Spleen (tissue), 11 donors: Measurements from ENCODE around the gene HLA-DMB. TPM values are rescaled to one million over a fixed set of nuclear protein-coding genes. Genes with fewer than 3 reads are reported as not detected.

Experiments
- DNase-seq: peaks from one replicate; pipeline ENCODE4 v3.0.0-alpha.2; 2020
- H3K27ac ChIP-seq, 8 donors: fragments of 200-600 bp; sonication (generic) in 7 of 8; 1 replicate in 4 of 8; 2 replicates in 4 of 8; pipeline versions ENCODE4 v1.5.0 to v1.8.0; 2016 to 2021; ENCODE audit warnings: inconsistent platforms in 4 of 8, mild to moderate bottlenecking in 4 of 8, moderate library complexity in 1 of 8
- H3K27me3 ChIP-seq, 7 donors: fragments of 200-600 bp; sonication (generic) in 6 of 7; replicated peaks in 1 of 7; 1 replicate in 4 of 7; 2 replicates in 3 of 7; pipeline versions ENCODE4 v1.5.0 to v1.8.0; 2016 to 2021; ENCODE audit warnings: inconsistent platforms in 3 of 7, mild to moderate bottlenecking in 1 of 7
- H3K36me3 ChIP-seq, 6 donors: fragments of 200-600 bp; sonication (generic) in 5 of 6; 1 replicate in 4 of 6; 2 replicates in 2 of 6; pipeline versions ENCODE4 v1.5.0 to v1.8.0; 2016 to 2021; ENCODE audit warnings: inconsistent platforms in 2 of 6
- H3K4me1 ChIP-seq, 6 donors: fragments of 200-600 bp; sonication (generic) in 5 of 6; 1 replicate in 3 of 6; 2 replicates in 3 of 6; pipeline versions ENCODE4 v1.5.0 to v1.8.0; 2016 to 2021; ENCODE audit warnings: inconsistent platforms in 3 of 6
- H3K4me3 ChIP-seq, 8 donors: fragments of 200-600 bp; sonication (generic) in 7 of 8; 1 replicate in 4 of 8; 2 replicates in 4 of 8; pipeline versions ENCODE4 v1.5.0 to v1.8.0; 2016 to 2021; ENCODE audit warnings: inconsistent platforms in 4 of 8, mild to moderate bottlenecking in 4 of 8, moderate library complexity in 2 of 8
- H3K9me3 ChIP-seq, 8 donors: fragments of 200-600 bp; sonication (generic) in 7 of 8; 1 replicate in 4 of 8; 2 replicates in 4 of 8; pipeline versions ENCODE4 v1.5.0 to v1.8.0; 2016 to 2021; ENCODE audit warnings: inconsistent platforms in 4 of 8
- CTCF ChIP-seq, 11 experiments: fragments of 200-600 bp in 7 of 11; fragments of 450-650 bp in 4 of 11; sonication (generic) in 4 of 11; IDR thresholded peaks in 8 of 11; conservative IDR thresholded peaks in 3 of 11; 1 replicate in 7 of 11; 2 replicates in 4 of 11; pipeline versions ENCODE4 v1.4.0 to v1.8.0; 2016 to 2021; ENCODE audit warnings: antibody characterized with exemption in 11 of 11, inconsistent platforms in 4 of 11, mild to moderate bottlenecking in 1 of 11
- POLR2A ChIP-seq, 3 donors: fragments of 450-650 bp; IDR thresholded peaks; one replicate each; pipeline ENCODE4 v1.5.1; 2017; ENCODE audit warnings: antibody characterized with exemption in 3 of 3, mild to moderate bottlenecking in 1 of 3
- POLR2AphosphoS5 ChIP-seq, 3 donors: sonication (generic); formaldehyde crosslinking; IDR thresholded peaks; one replicate each; pipeline ENCODE4 v1.5.1; 2017; ENCODE audit warnings: antibody characterized with exemption in 3 of 3
- WGBS, 5 donors: extraction: QIAGEN DNeasy Blood & Tissue Kit in 3 of 5; methylation state at CpG; one replicate each; pipeline versions ENCODE4 v1.1.5 to v1.1.7; 2013 to 2018; 5-methylcytosine and 5-hydroxymethylcytosine counted together
- intact Hi-C: fragments of 100-400 bp; cut with DNase I; formaldehyde crosslinking; loops from one replicate; pipeline ENCODE4 v1.15.0; 2023; ENCODE audit warnings: low total_unique reads
- polyA plus RNA-seq, 3 donors: library from polyadenylated mRNA; stranded (reverse); fragments of 200-250 nt; gene quantifications; one replicate each; pipeline ENCODE4 v1.2.1, GENCODE V29; 2013
- total RNA-seq, 7 donors: library from RNA; depleted of rRNA in 3 of 7; stranded (reverse); fragments of >200 nt in 3 of 7; fragmentation: NEBNext Ultra II Directional in 4 of 7; extraction: Animal tissue kit (Norgen Biotek cat#: 25700) in 4 of 7; gene quantifications; one replicate each; pipeline versions ENCODE4 v1.1.0 to v1.2.1, GENCODE V29; 2016 to 2021
- donor health status: healthy with polysubstance abuse.
- donor health status: DM: no; HTN: no; CAD: no; lungs with moderate emphysema.
- donor health status: DM: no; HTN: no; CAD: no.
- donor health status: Bipolar disorder and iron deficiency.
- donor health status: healthy.
- donor health status: DM: no; HTN: no; CAD: no.
- donor health status: DM: yes; HTN: yes; CAD: no.

HLA-DMB gene
- total and polyA plus RNA-seq, 10 donors, result 124 to 226 (median 155) TPM

- Histone ChIP-seq H3K27ac (peak overlapping the region in 6 of 8 donors; percentile 41 to 100 (median 99)), H3K27me3 (no peaks in the 10 kb centered on the region), H3K4me1 (peaks cover 40 to 71% (median 53%) of the 10 kb centered on the region in 6 donors), H3K9me3 (no peaks in the 10 kb centered on the region), H3K4me3 (peak overlapping the region; percentile 94 to 100 (median 98)), H3K36me3 (peaks cover 17 to 77% (median 60%) of the 10 kb centered on the region in 6 donors)
- no peak for DNase-seq
- intact Hi-C loops, result no loop called here
- TF ChIP-seq CTCF (IDR thresholded peaks at IDR 0.05 in 8 of 11, conservative IDR thresholded peaks at IDR 0.05 in 3 of 11) (no peak), POLR2AphosphoS5 (IDR thresholded peaks at IDR 0.05) (peak in 2 of 3 donors; percentile 23 to 39), POLR2A (IDR thresholded peaks at IDR 0.05) (no peak)
- WGBS, 5 donors, result 8 to 25% (median 17%) methylated on average over 13 to 14 of the region's 14 CpGs
Measured at GRCh38 chr6:32974541-32975308, 33.9 kb upstream of the HLA-DMB start.

- peak overlapping the region in 7 of 8 donors; percentile 96 to 100 (median 99) for H3K27ac ChIP-seq
- no peaks in the 10 kb centered on the region for H3K27me3 ChIP-seq
- TF ChIP-seq POLR2AphosphoS5 (IDR thresholded peaks at IDR 0.05) (no peak), CTCF (IDR thresholded peaks at IDR 0.05 in 8 of 11, conservative IDR thresholded peaks at IDR 0.05 in 3 of 11) (no peak), POLR2A (IDR thresholded peaks at IDR 0.05) (no peak)
- no peak for DNase-seq
- WGBS, 5 donors, result 2 to 3% (median 2%) methylated on average over 4 of the region's 4 CpGs
- H3K36me3 ChIP-seq, result peaks cover 17 to 69% (median 52%) of the 10 kb centered on the region in 6 donors
- intact Hi-C loops, result no loop called here
- H3K9me3 ChIP-seq, result no peaks in the 10 kb centered on the region
- H3K4me3 ChIP-seq, result peak overlapping the region; percentile 94 to 100 (median 98)
- peaks cover 40 to 69% (median 49%) of the 10 kb centered on the region in 6 donors for H3K4me1 ChIP-seq
Measured at GRCh38 chr6:32974016-32974333, 33.1 kb upstream of the HLA-DMB start.

GRCh38 chr6:32973144-32974015 lies 32.6 kb upstream of the HLA-DMB start:
- DNase-seq, result no peak
- intact Hi-C loops, result no loop called here
- 0% methylated on average over 22 to 23 of the region's 23 CpGs for WGBS, 5 donors
- H3K4me1 ChIP-seq, result peaks cover 38 to 64% (median 44%) of the 10 kb centered on the region in 6 donors
- no peaks in the 10 kb centered on the region for H3K9me3 ChIP-seq
- H3K27me3 ChIP-seq, result no peaks in the 10 kb centered on the region
- H3K4me3 ChIP-seq, result peak overlapping the region; percentile 94 to 100 (median 98)
- TF ChIP-seq POLR2AphosphoS5 (IDR thresholded peaks at IDR 0.05) (no peak), POLR2A (IDR thresholded peaks at IDR 0.05) (no peak), CTCF (IDR thresholded peaks at IDR 0.05 in 8 of 11, conservative IDR thresholded peaks at IDR 0.05 in 3 of 11) (no peak)
- peak overlapping the region; percentile 68 to 100 (median 99) for H3K27ac ChIP-seq
- H3K36me3 ChIP-seq, result peaks cover 13 to 63% (median 46%) of the 10 kb centered on the region in 6 donors
